Measurements from ENCODE around the gene FITM2.
"Not testable (repeated sequence)": the region's sequence is repeated elsewhere in the genome, so short reads cannot be mapped to it uniquely, and the experiment has no call there.

The FITM2 gene

DNA sequence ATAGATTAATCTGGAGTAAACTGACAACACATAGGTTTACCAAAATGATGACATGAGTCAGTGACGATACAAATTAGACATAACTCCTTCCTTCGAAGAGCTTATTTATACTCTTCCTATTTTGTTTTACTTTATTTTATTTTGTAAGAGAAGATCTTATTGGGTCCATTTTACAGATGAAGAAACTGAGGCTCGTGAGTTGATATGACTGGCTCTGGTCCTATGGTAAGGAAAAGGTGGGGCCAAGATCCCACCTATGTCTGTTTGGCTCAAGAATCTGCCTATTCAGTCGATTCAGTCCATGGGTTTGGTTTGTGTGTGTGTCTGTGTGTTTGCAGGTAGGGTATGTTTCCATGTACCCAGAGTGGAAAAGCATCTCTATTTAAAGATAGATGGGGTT, 17.4 kb upstream of the FITM2 start:
- Histone ChIP-seq H3K9me2 (replicated peaks; ENCODE audit: control insufficient read depth, low read length) (no peaks in the 10 kb centered on the region), H3K36me3 (ENCODE audit: control insufficient read depth, low read length) (no peaks in the 10 kb centered on the region), H3K27ac (ENCODE audit: low read depth, low read length) (no peak overlapping the region), H3K9me3 (ENCODE audit: control insufficient read depth, insufficient read depth, low read length) (no peaks in the 10 kb centered on the region), H4K20me1 (ENCODE audit: control insufficient read depth, insufficient read depth, low read depth, low read length) (no peaks in the 10 kb centered on the region), H3K4me2 (ENCODE audit: low read length) (no peak overlapping the region), H3K79me2 (ENCODE audit: control insufficient read depth, low read length) (no peaks in the 10 kb centered on the region), H3K4me1 (ENCODE audit: control insufficient read depth, low read length) (peaks cover 5% of the 10 kb centered on the region; the same call in 1 of the 2 replicates), H3F3A (ENCODE audit: control insufficient read depth, insufficient read depth) (no peaks in the 10 kb centered on the region), H3K27me3 (ENCODE audit: control insufficient read depth, low read length) (peaks cover 4% of the 10 kb centered on the region; the same call in 1 of the 2 replicates), H3K4me3 (ENCODE audit: low read length) (no peak overlapping the region)
- no peak for TF ChIP-seq EZH2phosphoT487 (IDR thresholded peaks at IDR 0.05; ENCODE audit: borderline replicate concordance, low read length)
- TF ChIP-seq, protein P1, sequence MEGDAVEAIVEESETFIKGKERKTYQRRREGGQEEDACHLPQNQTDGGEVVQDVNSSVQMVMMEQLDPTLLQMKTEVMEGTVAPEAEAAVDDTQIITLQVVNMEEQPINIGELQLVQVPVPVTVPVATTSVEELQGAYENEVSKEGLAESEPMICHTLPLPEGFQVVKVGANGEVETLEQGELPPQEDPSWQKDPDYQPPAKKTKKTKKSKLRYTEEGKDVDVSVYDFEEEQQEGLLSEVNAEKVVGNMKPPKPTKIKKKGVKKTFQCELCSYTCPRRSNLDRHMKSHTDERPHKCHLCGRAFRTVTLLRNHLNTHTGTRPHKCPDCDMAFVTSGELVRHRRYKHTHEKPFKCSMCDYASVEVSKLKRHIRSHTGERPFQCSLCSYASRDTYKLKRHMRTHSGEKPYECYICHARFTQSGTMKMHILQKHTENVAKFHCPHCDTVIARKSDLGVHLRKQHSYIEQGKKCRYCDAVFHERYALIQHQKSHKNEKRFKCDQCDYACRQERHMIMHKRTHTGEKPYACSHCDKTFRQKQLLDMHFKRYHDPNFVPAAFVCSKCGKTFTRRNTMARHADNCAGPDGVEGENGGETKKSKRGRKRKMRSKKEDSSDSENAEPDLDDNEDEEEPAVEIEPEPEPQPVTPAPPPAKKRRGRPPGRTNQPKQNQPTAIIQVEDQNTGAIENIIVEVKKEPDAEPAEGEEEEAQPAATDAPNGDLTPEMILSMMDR (IDR thresholded peaks at IDR 0.05; ENCODE audit: low read depth, low read length, poor library complexity, severe bottlenecking): no peak

DNA sequence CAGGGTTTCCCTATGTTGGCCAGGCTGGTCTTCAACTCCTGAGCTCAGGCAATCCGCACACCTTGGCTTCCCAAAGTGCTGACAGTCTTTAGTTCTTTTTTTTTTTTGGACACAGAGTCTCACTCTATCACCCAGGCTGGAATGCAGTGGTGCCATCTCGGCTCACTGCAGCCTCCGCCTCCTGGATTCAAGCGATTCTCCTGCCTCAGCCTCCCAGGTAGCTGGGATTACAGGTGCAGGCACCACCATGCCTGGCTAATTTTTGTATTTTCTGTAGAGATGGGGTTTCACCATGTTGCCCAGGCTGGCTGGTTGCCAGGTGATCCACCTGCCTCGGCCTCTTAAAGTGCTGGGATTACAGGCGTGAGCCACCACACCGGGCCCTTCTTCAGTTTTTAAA, 16.7 kb upstream of the FITM2 start:
- H4K20me1 ChIP-seq (ENCODE audit: control insufficient read depth, insufficient read depth, low read depth, low read length); H3K4me1 ChIP-seq (ENCODE audit: control insufficient read depth, low read length); H3K9me2 ChIP-seq (replicated peaks; ENCODE audit: control insufficient read depth, low read length); H3K79me2 ChIP-seq (ENCODE audit: control insufficient read depth, low read length); H3K4me3 ChIP-seq (ENCODE audit: low read length); H3K4me2 ChIP-seq (ENCODE audit: low read length); H3F3A ChIP-seq (ENCODE audit: control insufficient read depth, insufficient read depth); H3K9me3 ChIP-seq (ENCODE audit: control insufficient read depth, insufficient read depth, low read length); H3K36me3 ChIP-seq (ENCODE audit: control insufficient read depth, low read length); H3K27ac ChIP-seq (ENCODE audit: low read depth, low read length); H3K27me3 ChIP-seq (ENCODE audit: control insufficient read depth, low read length): not testable (repeated sequence)

DNA sequence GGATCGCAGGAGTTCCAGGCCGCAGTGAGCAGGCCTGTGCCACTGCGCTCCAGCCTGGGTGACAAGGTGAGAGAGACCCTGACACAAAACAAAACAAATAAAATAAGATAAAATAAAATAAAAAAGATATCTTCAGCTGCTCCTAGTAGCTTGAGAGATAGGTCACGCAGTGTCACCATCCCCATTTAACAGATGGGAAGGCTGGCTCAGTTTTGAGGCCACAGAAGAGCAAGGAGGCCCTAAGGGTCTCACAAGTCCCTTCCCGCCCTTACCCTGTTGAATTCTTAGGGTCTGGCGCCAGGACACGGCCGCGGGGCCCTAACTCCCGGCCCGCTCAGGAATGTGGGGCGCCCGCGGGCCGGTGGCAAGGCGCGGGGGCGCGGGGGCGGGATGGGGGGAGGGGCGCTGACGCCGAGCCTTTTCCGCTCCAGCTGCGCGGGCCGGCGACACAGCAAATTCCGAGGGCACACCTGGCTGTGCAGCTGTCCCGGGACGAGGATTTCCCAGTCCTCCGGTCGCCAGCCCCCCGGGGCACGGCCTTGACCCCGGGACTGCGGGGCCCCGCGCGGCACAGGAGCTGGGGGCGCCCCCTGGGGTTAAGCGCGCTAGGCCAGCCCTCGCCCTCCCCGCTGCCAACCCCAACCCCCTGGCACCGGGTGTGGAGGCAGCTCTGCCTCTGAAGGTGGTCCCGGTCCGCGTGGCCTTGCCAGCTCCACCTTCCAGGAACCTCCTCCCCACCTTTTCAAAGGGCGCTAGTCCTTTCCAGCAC, 15.6 kb upstream of the FITM2 start:
- H3K4me3 ChIP-seq (ENCODE audit: low read length): peak overlapping the region; percentile 4; the same call in 1 of the 2 replicates
- peaks cover 5% of the 10 kb centered on the region; the same call in 1 of the 2 replicates for H3K4me1 ChIP-seq (ENCODE audit: control insufficient read depth, low read length)
- TF ChIP-seq EZH2phosphoT487 (IDR thresholded peaks at IDR 0.05; ENCODE audit: borderline replicate concordance, low read length): no peak
- TF ChIP-seq, protein P1 (IDR thresholded peaks at IDR 0.05; ENCODE audit: low read depth, low read length, poor library complexity, severe bottlenecking): peak; percentile 18
- H4K20me1 ChIP-seq (ENCODE audit: control insufficient read depth, insufficient read depth, low read depth, low read length): no peaks in the 10 kb centered on the region
- no peaks in the 10 kb centered on the region for H3F3A ChIP-seq (ENCODE audit: control insufficient read depth, insufficient read depth)
- H3K27ac ChIP-seq (ENCODE audit: low read depth, low read length): no peak overlapping the region
- no peaks in the 10 kb centered on the region for H3K36me3 ChIP-seq (ENCODE audit: control insufficient read depth, low read length)
- H3K9me2 ChIP-seq (replicated peaks; ENCODE audit: control insufficient read depth, low read length): no peaks in the 10 kb centered on the region
- H3K4me2 ChIP-seq (ENCODE audit: low read length): peak overlapping the region; percentile 42
- H3K9me3 ChIP-seq (ENCODE audit: control insufficient read depth, insufficient read depth, low read length): no peaks in the 10 kb centered on the region
- H3K79me2 ChIP-seq (ENCODE audit: control insufficient read depth, low read length): no peaks in the 10 kb centered on the region
- peaks cover 4% of the 10 kb centered on the region; the same call in 1 of the 2 replicates for H3K27me3 ChIP-seq (ENCODE audit: control insufficient read depth, low read length)

DNA sequence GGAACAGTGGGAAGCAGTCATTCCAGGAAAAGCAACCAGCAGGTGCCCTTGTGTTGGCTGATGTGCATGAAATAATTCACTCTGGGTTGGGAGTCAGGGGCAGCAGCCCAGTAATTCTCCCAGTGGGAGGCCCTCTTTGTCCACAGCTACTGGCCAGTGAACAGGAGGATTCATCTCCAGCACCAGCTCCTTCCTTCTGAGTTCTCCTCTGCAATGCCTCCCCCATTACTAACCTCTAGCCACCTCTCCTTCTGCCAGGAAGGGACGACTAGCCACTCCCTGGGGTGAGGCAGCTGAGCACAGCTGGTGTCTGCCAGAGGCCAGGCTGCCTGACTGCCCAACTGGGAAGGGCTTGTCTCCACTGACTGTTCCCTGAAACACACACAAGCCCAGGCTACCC, 13.3 kb upstream of the FITM2 start:
- Histone ChIP-seq H4K20me1 (ENCODE audit: control insufficient read depth, insufficient read depth, low read depth, low read length) (no peaks in the 10 kb centered on the region), H3K79me2 (ENCODE audit: control insufficient read depth, low read length) (no peaks in the 10 kb centered on the region), H3K4me1 (ENCODE audit: control insufficient read depth, low read length) (peaks cover 15% of the 10 kb centered on the region), H3K9me3 (ENCODE audit: control insufficient read depth, insufficient read depth, low read length) (no peaks in the 10 kb centered on the region), H3K27ac (ENCODE audit: low read depth, low read length) (no peak overlapping the region), H3K27me3 (ENCODE audit: control insufficient read depth, low read length) (peaks cover 7% of the 10 kb centered on the region), H3F3A (ENCODE audit: control insufficient read depth, insufficient read depth) (no peaks in the 10 kb centered on the region), H3K9me2 (replicated peaks; ENCODE audit: control insufficient read depth, low read length) (no peaks in the 10 kb centered on the region), H3K4me3 (ENCODE audit: low read length) (no peak overlapping the region), H3K4me2 (ENCODE audit: low read length) (no peak overlapping the region), H3K36me3 (ENCODE audit: control insufficient read depth, low read length) (no peaks in the 10 kb centered on the region)
- TF ChIP-seq EZH2phosphoT487 (IDR thresholded peaks at IDR 0.05; ENCODE audit: borderline replicate concordance, low read length): no peak
- TF ChIP-seq, protein P1 (IDR thresholded peaks at IDR 0.05; ENCODE audit: low read depth, low read length, poor library complexity, severe bottlenecking): no peak

Data from DOHH2 (cell line).